Stimulated activated naive B cell treated with anti-CD40 and anti-IgM and Interleukin-4, amounts not matched to agents 10 μg/mL and 1 μg/mL and 100 μg/mL, for 72 hours (primary cell): ENCODE data around the gene ZNF451.

ENCODE experiments used
- ATAC-seq, 2 donors: fragments of 150-1000 bp; cut with Tn5 transposase; replicated peaks; 2 replicates each; pipeline ENCODE4 v1.10.0; 2021; ENCODE audit warnings: moderate library complexity in 1 of 2
- DNase-seq: peaks from one replicate; pipeline ENCODE4 v3.0.0; 2021
- H3K27ac Mint-ChIP-seq: one replicate; pipeline ENCODE4 v1.8.0; 2022; ENCODE audit warnings: mild to moderate bottlenecking, mixed read lengths
- H3K27me3 Mint-ChIP-seq, 2 donors: one replicate each; pipeline ENCODE4 v1.8.0; 2022; ENCODE audit warnings: mixed read lengths in 2 of 2
- H3K36me3 Mint-ChIP-seq, 2 donors: one replicate each; pipeline ENCODE4 v1.8.0; 2022; ENCODE audit warnings: mixed read lengths in 2 of 2, mild to moderate bottlenecking in 1 of 2
- H3K4me1 Mint-ChIP-seq, 2 donors: one replicate each; pipeline ENCODE4 v1.8.0; 2022; ENCODE audit warnings: mixed read lengths in 2 of 2, mild to moderate bottlenecking in 1 of 2
- H3K4me3 Mint-ChIP-seq, 2 donors: one replicate each; pipeline ENCODE4 v1.8.0; 2022; ENCODE audit warnings: mild to moderate bottlenecking in 2 of 2, mixed read lengths in 2 of 2, moderate library complexity in 1 of 2
- H3K9me3 Mint-ChIP-seq, 2 donors: one replicate each; pipeline ENCODE4 v1.8.0; 2022; ENCODE audit warnings: mixed read lengths in 2 of 2, mild to moderate bottlenecking in 1 of 2

The ZNF451 gene

GRCh38 chr6:57147955-57148858 is 58.2 kb downstream of the ZNF451 start:
- no peak overlapping the region for H3K4me3 Mint-ChIP-seq
- no peak overlapping the region for H3K27ac Mint-ChIP-seq
- H3K27me3 Mint-ChIP-seq: no peaks in the 10 kb centered on the region
- H3K4me1 Mint-ChIP-seq: no peaks in the 10 kb centered on the region
- no peak for DNase-seq
- H3K36me3 Mint-ChIP-seq: peaks cover 33 to 57% of the 10 kb centered on the region in 2 donors
- ATAC-seq: no peak
- H3K9me3 Mint-ChIP-seq: no peaks in the 10 kb centered on the region

- no peaks in the 10 kb centered on the region for H3K4me1 Mint-ChIP-seq
- no peak overlapping the region for H3K27ac Mint-ChIP-seq
- ATAC-seq (no peak), DNase-seq (no peak)
- no peak overlapping the region for H3K4me3 Mint-ChIP-seq
- no peaks in the 10 kb centered on the region for H3K27me3 Mint-ChIP-seq
- H3K36me3 Mint-ChIP-seq: peaks cover 20 to 33% of the 10 kb centered on the region in 2 donors
- peaks cover 0 to 1% of the 10 kb centered on the region in 2 donors for H3K9me3 Mint-ChIP-seq
These were observed 68.7 kb downstream of the ZNF451 start for GRCh38 chr6:57158658-57159057.

DNA sequence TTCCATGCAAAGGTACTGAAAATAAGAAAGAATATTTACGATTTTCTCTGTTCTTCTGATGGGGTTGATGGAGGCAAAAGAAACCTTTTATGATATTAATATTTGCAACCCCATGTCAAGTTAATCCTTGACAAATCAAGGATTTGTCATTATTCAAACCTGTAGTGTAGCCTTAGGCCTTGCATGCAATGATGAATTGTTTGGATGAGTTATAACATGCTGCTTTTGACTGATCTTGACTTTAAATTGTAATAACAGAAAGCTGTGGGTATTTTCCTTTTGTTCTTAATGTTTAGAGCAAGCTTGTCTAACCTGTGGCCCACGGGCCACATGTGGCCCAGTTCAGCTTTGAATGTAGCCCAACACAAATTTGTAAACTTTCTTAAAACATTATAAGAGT is 69.1 kb downstream of the ZNF451 start:
- no peak for ATAC-seq
- peaks cover 0 to 1% of the 10 kb centered on the region in 2 donors for H3K9me3 Mint-ChIP-seq
- peaks cover 22 to 37% of the 10 kb centered on the region in 2 donors for H3K36me3 Mint-ChIP-seq

DNA sequence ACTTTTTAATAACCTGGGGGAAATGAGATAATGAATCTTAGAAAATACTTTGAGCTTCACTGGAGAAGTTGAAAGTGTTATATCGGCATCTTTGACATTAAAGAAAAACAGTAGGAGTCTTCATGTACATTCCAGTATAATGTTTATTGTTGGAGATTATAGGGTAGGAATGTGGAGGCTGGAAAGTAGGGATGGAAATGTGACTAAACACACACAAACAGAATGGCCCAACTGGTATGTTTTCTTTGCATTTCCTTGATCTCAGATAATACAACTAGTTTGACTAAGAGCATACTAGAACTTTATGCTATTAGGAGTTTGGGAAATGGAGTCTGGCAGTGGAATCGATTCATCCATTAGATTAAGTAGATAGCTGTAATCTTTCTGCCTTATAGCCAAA is 72.0 kb downstream of the ZNF451 start:
- H3K4me1 Mint-ChIP-seq: no peaks in the 10 kb centered on the region
- H3K9me3 Mint-ChIP-seq: peaks cover 7 to 8% of the 10 kb centered on the region in 2 donors
- no peak for ATAC-seq
- no peak overlapping the region for H3K27ac Mint-ChIP-seq
- no peak for DNase-seq
- no peaks in the 10 kb centered on the region for H3K27me3 Mint-ChIP-seq
- H3K4me3 Mint-ChIP-seq: no peak overlapping the region
- peaks cover 36 to 45% of the 10 kb centered on the region in 2 donors for H3K36me3 Mint-ChIP-seq

More for the DNA sequence above, 69.1 kb downstream of the ZNF451 start:
- no peak overlapping the region for H3K27ac Mint-ChIP-seq
- no peaks in the 10 kb centered on the region for H3K4me1 Mint-ChIP-seq
- H3K27me3 Mint-ChIP-seq: no peaks in the 10 kb centered on the region
- H3K4me3 Mint-ChIP-seq: no peak overlapping the region
- no peak for DNase-seq

DNA sequence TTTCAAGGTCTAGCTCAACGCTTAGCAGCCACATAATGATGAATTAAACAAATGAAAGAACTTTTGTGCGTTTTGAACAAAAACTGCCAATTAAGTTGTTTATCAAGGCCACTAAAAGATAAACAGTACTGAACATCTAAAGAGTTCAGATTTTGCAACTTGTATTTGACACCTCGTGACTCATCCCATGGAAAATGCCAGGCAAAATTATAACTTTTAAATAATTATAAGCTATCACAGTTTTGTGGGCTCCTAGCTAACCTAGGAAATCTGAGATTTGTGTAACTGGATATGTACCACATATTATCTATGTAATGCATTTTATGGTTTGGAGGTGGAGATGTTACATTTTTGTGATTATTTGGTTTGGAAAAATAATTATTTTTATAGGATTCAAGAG is 72.5 kb downstream of the ZNF451 start:
- no peak overlapping the region for H3K4me3 Mint-ChIP-seq
- no peaks in the 10 kb centered on the region for H3K4me1 Mint-ChIP-seq
- no peak for ATAC-seq
- peaks cover 7 to 8% of the 10 kb centered on the region in 2 donors for H3K9me3 Mint-ChIP-seq
- H3K36me3 Mint-ChIP-seq: peaks cover 36 to 48% of the 10 kb centered on the region in 2 donors
- H3K27ac Mint-ChIP-seq: no peak overlapping the region
- no peak for DNase-seq
- H3K27me3 Mint-ChIP-seq: no peaks in the 10 kb centered on the region

DNA sequence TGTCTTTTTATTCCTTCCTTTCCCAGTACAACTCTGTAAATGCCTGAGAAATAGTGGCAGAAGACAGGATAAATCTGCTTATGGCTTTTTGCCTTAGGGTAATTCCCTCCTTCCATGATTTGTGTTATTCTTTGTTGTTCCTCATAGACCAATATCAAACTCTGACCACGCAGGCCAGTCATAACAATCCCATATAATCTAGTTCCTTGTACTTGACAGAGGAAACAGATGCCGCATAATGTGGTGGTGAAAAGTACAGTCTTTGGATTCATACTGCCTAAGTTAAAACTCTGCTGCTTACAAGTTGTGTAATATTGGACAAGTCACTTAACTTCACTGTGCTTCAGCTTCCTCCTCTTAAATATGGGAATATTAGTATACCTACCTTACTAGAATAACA is 74.0 kb downstream of the ZNF451 start:
- DNase-seq: no peak
- no peak overlapping the region for H3K27ac Mint-ChIP-seq
- no peaks in the 10 kb centered on the region for H3K27me3 Mint-ChIP-seq
- peaks cover 33 to 42% of the 10 kb centered on the region in 2 donors for H3K36me3 Mint-ChIP-seq
- no peak overlapping the region for H3K4me3 Mint-ChIP-seq
- ATAC-seq: no peak
- peaks cover 7 to 8% of the 10 kb centered on the region in 2 donors for H3K9me3 Mint-ChIP-seq
- no peaks in the 10 kb centered on the region for H3K4me1 Mint-ChIP-seq

DNA sequence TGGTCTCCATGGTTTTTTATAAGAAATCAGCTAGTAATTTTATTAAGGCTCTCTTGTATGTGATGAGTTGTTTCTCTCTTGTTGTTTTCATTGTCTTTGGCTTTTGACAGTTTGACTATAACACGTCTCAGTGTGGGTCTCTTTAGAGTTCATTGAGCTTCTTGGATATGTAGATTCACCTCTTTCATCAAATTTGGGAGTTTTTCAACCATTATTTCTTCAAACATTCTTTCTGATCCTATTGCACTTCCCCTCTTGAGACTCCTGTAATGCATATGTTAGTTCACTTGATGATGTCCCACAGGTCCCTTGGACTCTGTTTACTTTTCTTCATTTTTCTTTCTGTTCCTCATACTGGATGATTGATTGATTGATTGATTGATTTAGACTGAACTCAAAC is 75.1 kb downstream of the ZNF451 start:
- H3K27me3 Mint-ChIP-seq: no peaks in the 10 kb centered on the region
- no peaks in the 10 kb centered on the region for H3K4me1 Mint-ChIP-seq
- ATAC-seq (no peak), DNase-seq (no peak)
- no peak overlapping the region for H3K4me3 Mint-ChIP-seq
- H3K9me3 Mint-ChIP-seq: peaks cover 7 to 8% of the 10 kb centered on the region in 2 donors
- H3K36me3 Mint-ChIP-seq: peaks cover 34 to 45% of the 10 kb centered on the region in 2 donors
- H3K27ac Mint-ChIP-seq: no peak overlapping the region

GRCh38 chr6:57172136-57173055 is 82.4 kb downstream of the ZNF451 start, which contains the start of gene BAG2:
Gene BAG2, plus strand, starts transcription at chr6:57172326. Its CDS starts 372 bp downstream, at chr6:57172698.
- Mint-ChIP-seq H3K27ac (peak within 1 kb of the TSS; percentile 86), H3K4me1 (peaks cover 9 to 10% of the 10 kb centered on the region in 2 donors), H3K9me3 (no peaks in the 10 kb centered on the region), H3K36me3 (peaks cover 2 to 10% of the 10 kb centered on the region in 2 donors), H3K4me3 (peak within 1 kb of the TSS; percentile 93 to 97), H3K27me3 (no peaks in the 10 kb centered on the region)
- peak; percentile 90 to 91 for ATAC-seq
- DNase-seq: peak; percentile 89

DNA sequence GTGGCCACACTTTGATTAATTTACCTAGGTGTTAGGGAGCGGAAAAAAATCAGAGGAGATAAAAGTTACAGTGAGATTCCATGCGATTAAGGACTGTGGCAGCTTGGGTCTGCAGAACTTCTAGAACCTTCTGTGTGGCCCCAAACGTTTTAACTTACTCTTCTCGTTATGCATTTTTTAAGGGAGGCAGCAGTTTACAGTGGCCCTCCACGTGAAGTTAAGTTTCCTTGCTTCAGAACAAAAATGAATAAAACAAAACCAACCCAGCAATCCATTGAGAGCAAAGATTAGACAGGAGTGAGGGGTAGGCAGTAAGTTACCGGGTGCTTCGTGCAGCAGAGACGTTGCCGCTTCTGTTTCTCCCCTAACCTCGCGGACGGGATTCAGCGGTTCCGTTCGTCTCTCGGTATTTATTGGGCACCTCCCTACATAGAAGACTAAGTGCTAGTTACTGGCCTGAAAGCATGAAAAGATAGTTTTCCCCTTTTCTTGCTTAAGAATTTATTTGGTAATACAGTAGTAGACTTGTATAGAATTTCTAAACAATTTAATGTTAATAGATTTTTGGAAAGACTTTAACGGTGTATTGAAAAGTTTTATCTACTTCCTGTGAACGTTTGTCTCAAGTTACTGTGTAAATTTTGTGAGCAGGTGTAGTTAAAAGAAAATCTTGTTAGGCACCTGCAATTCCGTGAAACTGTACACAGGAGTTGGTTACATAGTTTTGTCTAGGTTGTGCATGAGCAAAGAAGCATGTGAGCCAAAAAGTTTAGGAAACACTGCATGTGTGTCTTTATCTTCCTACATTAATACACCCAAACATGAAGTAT is 83.3 kb downstream of the ZNF451 start:
- H3K36me3 Mint-ChIP-seq: peaks cover 2 to 9% of the 10 kb centered on the region in 2 donors
- H3K27ac Mint-ChIP-seq: peak overlapping the region; percentile 86
- ATAC-seq (no peak), DNase-seq (no peak)
- peak overlapping the region; percentile 93 to 97 for H3K4me3 Mint-ChIP-seq
- H3K9me3 Mint-ChIP-seq: no peaks in the 10 kb centered on the region
- H3K4me1 Mint-ChIP-seq: peaks cover 9 to 10% of the 10 kb centered on the region in 2 donors
- H3K27me3 Mint-ChIP-seq: no peaks in the 10 kb centered on the region

- DNase-seq (no peak), ATAC-seq (no peak)
- Mint-ChIP-seq H3K36me3 (peaks cover 2 to 9% of the 10 kb centered on the region in 2 donors), H3K4me3 (peak overlapping the region; percentile 54 to 97), H3K27me3 (no peaks in the 10 kb centered on the region), H3K4me1 (peaks cover 9 to 10% of the 10 kb centered on the region in 2 donors), H3K27ac (no peak overlapping the region), H3K9me3 (no peaks in the 10 kb centered on the region)
These were observed 84.0 kb downstream of the ZNF451 start for GRCh38 chr6:57173886-57174510.

DNA sequence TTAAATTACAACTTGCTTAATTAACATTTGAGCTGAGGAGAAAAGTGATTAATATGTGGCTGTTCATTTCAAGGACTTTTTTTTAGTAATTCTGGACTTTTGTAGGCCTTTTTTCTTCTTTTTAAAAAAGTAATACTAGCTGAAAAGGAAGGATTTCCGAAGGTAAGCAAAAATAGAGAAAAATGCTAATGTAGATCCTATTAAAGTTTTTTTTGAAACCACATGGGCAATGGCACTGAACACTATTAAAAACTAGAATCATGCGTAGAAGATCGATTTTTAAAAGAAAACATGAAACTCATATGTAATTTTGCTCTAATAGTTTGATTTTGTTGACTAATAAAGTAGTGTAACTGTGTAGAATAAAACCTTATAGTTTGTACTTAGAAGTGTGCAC is 84.5 kb downstream of the ZNF451 start:
- Mint-ChIP-seq H3K4me1 (peaks cover 9 to 10% of the 10 kb centered on the region in 2 donors), H3K27ac (no peak overlapping the region), H3K27me3 (no peaks in the 10 kb centered on the region), H3K9me3 (no peaks in the 10 kb centered on the region), H3K36me3 (peaks cover 2 to 9% of the 10 kb centered on the region in 2 donors), H3K4me3 (no peak overlapping the region)
- DNase-seq (no peak), ATAC-seq (no peak)

- DNase-seq (no peak), ATAC-seq (no peak)
- H3K4me1 Mint-ChIP-seq: peaks cover 3 to 9% of the 10 kb centered on the region in 2 donors
- no peak overlapping the region for H3K27ac Mint-ChIP-seq
- peaks cover 10 to 21% of the 10 kb centered on the region in 2 donors for H3K36me3 Mint-ChIP-seq
- H3K27me3 Mint-ChIP-seq: no peaks in the 10 kb centered on the region
- no peaks in the 10 kb centered on the region for H3K9me3 Mint-ChIP-seq
- no peak overlapping the region for H3K4me3 Mint-ChIP-seq
These were observed 87.7 kb downstream of the ZNF451 start for GRCh38 chr6:57177545-57178265.

DNA sequence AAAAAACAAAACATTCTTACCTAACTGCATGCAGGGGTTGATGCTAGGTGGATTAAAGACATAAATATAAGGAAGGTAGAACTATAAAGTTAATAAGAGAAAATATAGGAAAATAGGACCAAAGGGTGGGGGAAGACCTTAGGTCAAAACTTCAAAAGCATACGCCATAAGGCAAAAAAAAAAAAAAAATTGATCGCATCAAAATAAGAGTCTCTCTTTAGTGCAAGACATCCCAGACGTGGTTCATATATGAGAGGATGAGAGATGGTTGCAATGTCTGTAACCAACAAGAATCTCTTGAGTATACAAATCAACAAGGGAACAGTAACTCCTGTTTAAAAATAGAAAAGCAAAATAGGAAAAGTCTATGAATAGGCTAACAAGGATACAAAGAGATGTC is 90.6 kb downstream of the ZNF451 start:
- H3K27me3 Mint-ChIP-seq: no peaks in the 10 kb centered on the region
- no peak overlapping the region for H3K4me3 Mint-ChIP-seq
- H3K4me1 Mint-ChIP-seq: no peaks in the 10 kb centered on the region
- DNase-seq (no peak), ATAC-seq (no peak)
- no peak overlapping the region for H3K27ac Mint-ChIP-seq
- no peaks in the 10 kb centered on the region for H3K9me3 Mint-ChIP-seq
- peaks cover 10 to 21% of the 10 kb centered on the region in 2 donors for H3K36me3 Mint-ChIP-seq
